NCI-H2107 (cell line): ENCODE measurements around the gene CYTH3.
"Not testable (repeated sequence)": the region's sequence is repeated elsewhere in the genome, so short reads cannot be mapped to it uniquely, and the experiment has no call there.

Source experiments
- DNase-seq: peaks from one replicate; lab custom pipeline; 2025; lab: John Stamatoyannopoulos, UW

CYTH3 gene

GRCh38 chr7:6232534-6232933 lies 39.9 kb downstream of the CYTH3 start:
- DNase-seq: no peak

- no peak for DNase-seq
Observed at GRCh38 chr7:6232116-6232515, 40.3 kb downstream of the CYTH3 start.

- no peak for DNase-seq
Observed at GRCh38 chr7:6231184-6231583, 41.2 kb downstream of the CYTH3 start.

GRCh38 chr7:6229284-6229683 lies 43.1 kb downstream of the CYTH3 start:
- DNase-seq: not testable (repeated sequence)

GRCh38 chr7:6228361-6229229 lies 43.8 kb downstream of the CYTH3 start:
- no peak for DNase-seq

- no peak for DNase-seq
Observed at GRCh38 chr7:6227294-6227846, 45.1 kb downstream of the CYTH3 start.

GRCh38 chr7:6226194-6226799 lies 46.1 kb downstream of the CYTH3 start:
- no peak for DNase-seq

GRCh38 chr7:6223411-6223810 lies 49.0 kb downstream of the CYTH3 start:
- not testable (repeated sequence) for DNase-seq

GRCh38 chr7:6223010-6223409 lies 49.4 kb downstream of the CYTH3 start:
- DNase-seq: not testable (repeated sequence)

GRCh38 chr7:6221340-6222319 lies 50.8 kb downstream of the CYTH3 start:
- no peak for DNase-seq

- no peak for DNase-seq
Observed at GRCh38 chr7:6218329-6218728, 54.1 kb downstream of the CYTH3 start.

GRCh38 chr7:6212008-6212407 lies 60.4 kb downstream of the CYTH3 start:
- no peak for DNase-seq

GRCh38 chr7:6210621-6211372 lies 61.6 kb downstream of the CYTH3 start:
- no peak for DNase-seq

- DNase-seq: no peak
Observed at GRCh38 chr7:6209340-6209739, 63.1 kb downstream of the CYTH3 start.

- DNase-seq: no peak
Observed at GRCh38 chr7:6208573-6209328, 63.7 kb downstream of the CYTH3 start.

GRCh38 chr7:6205971-6206660 lies 66.3 kb downstream of the CYTH3 start:
- no peak for DNase-seq

GRCh38 chr7:6203381-6203780 lies 69.0 kb downstream of the CYTH3 start:
- DNase-seq: no peak

GRCh38 chr7:6202117-6202516 lies 70.3 kb downstream of the CYTH3 start:
- no peak for DNase-seq

- DNase-seq: no peak
Observed at GRCh38 chr7:6200971-6201370, 71.5 kb downstream of the CYTH3 start.
